H1 (cell line): ENCODE data around the gene GDPD4. TPM values are rescaled to one million over a fixed set of nuclear protein-coding genes. Genes with fewer than 3 reads are reported as not detected.

Experiments used
- CTCF ChIA-PET: fragments of 300-600 bp; sonication (Branson Sonifier 250); formaldehyde crosslinking; loops from one replicate; lab custom pipeline; 2021; ENCODE audit not compliant: partially characterized antibody; lab: Charles Lee
- POLR2A ChIA-PET: fragments of 300-600 bp; sonication (Branson Sonifier 250); formaldehyde crosslinking; loops from one replicate; lab custom pipeline; 2021; ENCODE audit warnings: inconsistent platforms; ENCODE audit not compliant: partially characterized antibody; lab: Charles Lee
- DNase-seq, 2 experiments: peaks; one replicate each; pipeline versions ENCODE4 v3.0.0 to v3.0.0-alpha.2; 2010 to 2022; ENCODE audit warnings: low spot score in 2 of 2, low read depth in 1 of 2, mixed read lengths in 1 of 2
- FAIRE-seq: peaks from 2 replicates; lab custom pipeline; 2011; peaks lifted over from hg19 to GRCh38; lab: Jason Lieb, UNC
- H2AFZ ChIP-seq: 2 replicates; pipeline ENCODE4 v1.8.1; 2012; ENCODE audit warnings: low read length, inconsistent platforms
- H2AK5ac ChIP-seq: 2 replicates; pipeline ENCODE4 v1.6.1; 2013; ENCODE audit warnings: low read depth, low read length
- H2BK120ac ChIP-seq: replicated peaks from 2 replicates; pipeline ENCODE3; 2013; ENCODE audit warnings: low read depth, low read length, inconsistent platforms
- H2BK12ac ChIP-seq: 2 replicates; pipeline ENCODE4 v1.6.1; 2013; ENCODE audit warnings: low read depth, low read length
- H2BK15ac ChIP-seq: 2 replicates; pipeline ENCODE4 v1.6.1; 2013; ENCODE audit warnings: low read length
- H2BK20ac ChIP-seq: 2 replicates; pipeline ENCODE4 v1.6.1; 2013; ENCODE audit warnings: low read length
- H2BK5ac ChIP-seq: 2 replicates; pipeline ENCODE4 v1.6.1; 2013; ENCODE audit warnings: low read depth, low read length
- H3K14ac ChIP-seq: 2 replicates; pipeline ENCODE4 v1.6.1; 2013; ENCODE audit warnings: inconsistent platforms; ENCODE audit not compliant: insufficient read length
- H3K18ac ChIP-seq: 2 replicates; pipeline ENCODE4 v1.6.1; 2013; ENCODE audit warnings: low read length; ENCODE audit errors: extremely low read depth
- H3K23ac ChIP-seq: 2 replicates; pipeline ENCODE4 v1.6.1; 2013; ENCODE audit warnings: inconsistent platforms; ENCODE audit not compliant: insufficient read length
- H3K23me2 ChIP-seq: 2 replicates; pipeline ENCODE4 v1.6.1; 2013; ENCODE audit warnings: low read depth, low read length
- H3K27ac ChIP-seq: 2 replicates; pipeline ENCODE4 v1.6.1; 2011; ENCODE audit warnings: low read depth, low read length, inconsistent platforms
- H3K27me3 ChIP-seq, 4 experiments: replicated peaks in 1 of 4; 1 replicate in 1 of 4; 2 replicates in 3 of 4; pipeline versions ENCODE4 v1.6.1 to v1.8.1; 2011 to 2013; ENCODE audit warnings: low read length in 3 of 4, mild to moderate bottlenecking in 3 of 4, inconsistent platforms in 2 of 4, mixed read lengths in 2 of 4, moderate library complexity in 1 of 4; ENCODE audit not compliant: control insufficient read depth in 3 of 4, insufficient read depth in 3 of 4; ENCODE audit errors: extremely low read depth in 1 of 4
- H3K36me3 ChIP-seq, 4 experiments: 2 replicates each; pipeline versions ENCODE4 v1.6.1 to v1.8.1; 2011 to 2013; ENCODE audit warnings: mild to moderate bottlenecking in 4 of 4, low read length in 3 of 4, moderate library complexity in 2 of 4, control low read depth in 1 of 4, inconsistent platforms in 1 of 4; ENCODE audit not compliant: insufficient read depth in 4 of 4, control insufficient read depth in 2 of 4
- H3K4ac ChIP-seq: replicated peaks from 2 replicates; pipeline ENCODE3; 2013; ENCODE audit warnings: low read length, low read depth, mixed read lengths, inconsistent platforms; ENCODE audit not compliant: insufficient read length
- H3K4me1 ChIP-seq, 4 experiments: replicated peaks in 1 of 4; 1 replicate in 1 of 4; 2 replicates in 3 of 4; pipeline versions ENCODE4 v1.6.1 to v1.8.1; 2011 to 2013; ENCODE audit warnings: low read length in 3 of 4, inconsistent platforms in 2 of 4, mixed read lengths in 1 of 4; ENCODE audit not compliant: insufficient read depth in 4 of 4, control insufficient read depth in 3 of 4
- H3K4me2 ChIP-seq, 2 experiments: 2 replicates each; pipeline versions ENCODE4 v1.6.1 to v1.8.1; 2011 to 2013; ENCODE audit warnings: low read depth in 2 of 2, low read length in 2 of 2, control low read depth in 1 of 2, inconsistent platforms in 1 of 2, mild to moderate bottlenecking in 1 of 2; ENCODE audit not compliant: insufficient read depth in 1 of 2
- H3K4me3 ChIP-seq, 4 experiments: fragments of 200-600, 300-600 bp in 1 of 4; sonication (generic), shearing (Covaris generic), sonication (Bioruptor Twin) in 1 of 4; 2 replicates each; pipeline versions ENCODE4 v1.5.1 to v1.8.1; 2011 to 2016; ENCODE audit warnings: low read length in 4 of 4, low read depth in 3 of 4, control low read depth in 2 of 4, inconsistent platforms in 2 of 4, mild to moderate bottlenecking in 2 of 4, mixed read lengths in 1 of 4, moderate library complexity in 1 of 4; ENCODE audit not compliant: insufficient read depth in 2 of 4; ENCODE audit errors: extremely low read depth in 1 of 4
- H3K56ac ChIP-seq: replicated peaks from 2 replicates; pipeline ENCODE3; 2013; ENCODE audit warnings: low read depth, mild to moderate bottlenecking, mixed read lengths, low read length, inconsistent platforms; ENCODE audit not compliant: insufficient read length
- H3K79me1 ChIP-seq: 2 replicates; pipeline ENCODE4 v1.6.1; 2013; ENCODE audit warnings: low read depth, low read length, control low read depth
- H3K79me2 ChIP-seq, 2 experiments: 2 replicates each; pipeline versions ENCODE4 v1.6.1 to v1.8.1; 2012 to 2013; ENCODE audit warnings: low read length in 2 of 2, mild to moderate bottlenecking in 2 of 2, inconsistent platforms in 1 of 2; ENCODE audit not compliant: insufficient read depth in 2 of 2, control insufficient read depth in 1 of 2
- H3K9ac ChIP-seq, 4 experiments: replicated peaks in 1 of 4; 1 replicate in 1 of 4; 2 replicates in 3 of 4; pipeline versions ENCODE4 v1.6.1 to v1.8.1; 2011 to 2013; ENCODE audit warnings: low read depth in 3 of 4, low read length in 3 of 4, control low read depth in 2 of 4, mild to moderate bottlenecking in 2 of 4, moderate library complexity in 2 of 4, inconsistent platforms in 1 of 4; ENCODE audit errors: extremely low read depth in 1 of 4
- H3K9me3 ChIP-seq, 2 experiments: 2 replicates each; pipeline versions ENCODE4 v1.6.1 to v1.8.1; 2012 to 2013; ENCODE audit warnings: mild to moderate bottlenecking in 2 of 2, moderate library complexity in 2 of 2, control low read depth in 1 of 2, inconsistent platforms in 1 of 2, low read depth in 1 of 2, low read length in 1 of 2, mixed read lengths in 1 of 2; ENCODE audit not compliant: insufficient read depth in 2 of 2
- H4K20me1 ChIP-seq, 2 experiments: replicated peaks in 1 of 2; 2 replicates each; pipeline versions ENCODE3 to v1.8.1; 2011 to 2013; ENCODE audit warnings: inconsistent platforms in 2 of 2, low read length in 2 of 2, mild to moderate bottlenecking in 1 of 2; ENCODE audit not compliant: insufficient read depth in 2 of 2, control insufficient read depth in 1 of 2
- H4K5ac ChIP-seq: 2 replicates; pipeline ENCODE4 v1.6.1; 2013; ENCODE audit warnings: low read length, low read depth, mixed read lengths, inconsistent platforms; ENCODE audit not compliant: insufficient read length
- H4K8ac ChIP-seq: 2 replicates; pipeline ENCODE4 v1.8.0; 2013; ENCODE audit warnings: mild to moderate bottlenecking, moderate library complexity, low read length, inconsistent platforms; ENCODE audit not compliant: insufficient read depth; ENCODE audit errors: extremely low read depth
- H4K91ac ChIP-seq: replicated peaks from 2 replicates; pipeline ENCODE3; 2013; ENCODE audit warnings: low read length, mixed read lengths, inconsistent platforms; ENCODE audit not compliant: insufficient read length
- JUND ChIP-seq: IDR thresholded peaks from 2 replicates; pipeline ENCODE4 v1.6.1; 2011; ENCODE audit warnings: mild to moderate bottlenecking, improper control_type of control experiment, low read length
- KDM1A ChIP-seq: fragments of 200-600, 300-600 bp; sonication (generic); IDR thresholded peaks from 2 replicates; pipeline ENCODE4 v1.7.1; 2016; ENCODE audit warnings: mild to moderate bottlenecking, low read length, borderline replicate concordance
- MAFK ChIP-seq: IDR thresholded peaks from 2 replicates; pipeline ENCODE4 v1.6.1; 2012; ENCODE audit warnings: low read depth, mild to moderate bottlenecking, improper control_type of control experiment, low read length
- SIRT6 ChIP-seq: IDR thresholded peaks from one replicate; pipeline ENCODE4 v1.7.1; 2012; ENCODE audit warnings: low read length, inconsistent platforms
- SP1 ChIP-seq: IDR thresholded peaks from 2 replicates; pipeline ENCODE4 v1.6.1; 2011; ENCODE audit warnings: low read depth, low read length
- TBP ChIP-seq: IDR thresholded peaks from 2 replicates; pipeline ENCODE4 v1.6.1; 2011; ENCODE audit warnings: low read depth, low read length, improper control_type of control experiment
- USF2 ChIP-seq: IDR thresholded peaks from 2 replicates; pipeline ENCODE4 v1.6.1; 2011; ENCODE audit warnings: low read length, improper control_type of control experiment
- YY1 ChIP-seq: IDR thresholded peaks from 2 replicates; pipeline ENCODE4 v1.6.1; 2011; ENCODE audit warnings: low read depth, mild to moderate bottlenecking, low read length
- WGBS, 2 experiments: shearing (Covaris generic) in 1 of 2; methylation state at CpG; one replicate each; pipeline versions ENCODE4 v1.1.6 to v1.1.7; 2013 to 2015; ENCODE audit warnings: low lambda C conversion rate in 2 of 2, mixed read lengths in 2 of 2, inconsistent platforms in 1 of 2, low coverage in 1 of 2, missing lambda C conversion rate in 1 of 2; ENCODE audit not compliant: insufficient replicate concordance in 2 of 2, insufficient coverage in 1 of 2, insufficient read length in 1 of 2; ENCODE audit errors: extremely low coverage in 1 of 2, missing lambda C conversion rate in 1 of 2; 5-methylcytosine and 5-hydroxymethylcytosine counted together
- polyA plus RNA-seq, 7 experiments: library from polyadenylated mRNA; depleted of rRNA in 3 of 7; stranded (reverse) in 5 of 7; unstranded in 2 of 7; fragments of >200 nt in 5 of 7; fragments of 200-250 nt in 2 of 7; gene quantifications; 1 replicate in 5 of 7; 2 replicates in 1 of 7; 4 replicates in 1 of 7; pipeline versions ENCODE4 v1.2.1 to v1.2.3, GENCODE V29; 2011 to 2013; ENCODE audit warnings: missing spikeins in 2 of 7, mixed read lengths in 2 of 7
- total RNA-seq: library from RNA; stranded (reverse); fragmentation: NEBNext Ultra II Directional; extraction: Animal tissue kit (Norgen Biotek cat#: 25700); gene quantifications from 2 replicates; pipeline ENCODE4 v1.2.1, GENCODE V29; 2021
- TF ChIP-seq, protein P1 (sequence below): IDR thresholded peaks from 2 replicates; pipeline ENCODE4 v1.6.1; 2012; ENCODE audit warnings: inconsistent platforms

The GDPD4 gene
- total and polyA plus RNA-seq, 2 of the 8 experiments (the other 6 are each of a cell fraction or from before 2014, with no cell fraction given): not detected

DNA sequence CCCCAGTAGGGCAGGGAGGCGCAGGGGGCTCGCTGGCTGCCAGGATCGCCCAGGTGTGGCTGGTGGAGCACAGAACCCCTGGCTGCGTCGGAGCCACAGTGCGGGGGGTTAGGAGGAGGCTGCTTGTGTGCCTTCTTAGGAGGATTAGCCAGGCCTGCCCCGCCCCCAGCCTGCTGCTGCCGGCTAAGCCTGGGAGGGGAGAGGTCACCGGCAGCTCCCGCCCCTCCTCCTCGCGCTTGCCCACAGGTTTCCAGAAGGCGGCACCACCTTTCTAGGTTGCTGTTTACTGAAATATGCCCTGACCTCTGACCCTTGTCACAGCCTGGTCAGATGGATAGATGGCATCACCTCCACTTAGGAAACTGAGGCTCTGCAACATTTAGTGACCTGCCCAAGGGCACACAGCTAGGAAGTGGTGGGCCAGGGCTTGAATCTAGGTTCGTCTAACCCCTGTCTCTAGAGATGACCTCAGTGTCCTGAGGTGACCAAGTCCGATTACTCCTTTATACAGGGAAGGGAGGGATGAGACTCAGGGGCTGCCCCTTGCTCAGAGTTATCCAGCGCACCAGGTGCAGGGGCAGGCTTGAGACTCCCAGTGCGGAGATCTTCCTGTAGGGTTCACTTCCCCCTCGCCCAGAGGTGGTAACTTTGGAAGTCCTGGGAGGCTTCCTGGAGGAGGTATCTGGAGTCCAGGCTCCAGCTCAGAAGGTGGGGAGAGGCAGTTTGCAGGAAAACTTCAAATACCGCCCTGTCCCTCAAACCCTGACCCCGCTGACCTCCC lies 129.4 kb downstream of the GDPD4 start:
- Histone ChIP-seq H3K9ac (no peak overlapping the region), H2AFZ (0 out of 2 replicates have a peak overlapping the region, but pooled peaks have one; percentile 68), H3K4ac (no peak overlapping the region), H4K91ac (peak overlapping the region; percentile 81), H3K14ac (no peak overlapping the region), H3K27me3 (peaks cover 0 to 3% (median 0%) of the 10 kb centered on the region in 4 experiments; a peak in 1 of 7 replicates), H3K23me2 (no peaks in the 10 kb centered on the region), H3K27ac (peak overlapping the region; percentile 25; the same call in 1 of the 2 replicates), H3K56ac (no peak overlapping the region), H3K18ac (peak overlapping the region; percentile 68), H3K79me2 (no peaks in the 10 kb centered on the region), H4K20me1 (no peaks in the 10 kb centered on the region), H3K79me1 (no peaks in the 10 kb centered on the region), H3K9me3 (no peaks in the 10 kb centered on the region), H2BK120ac (no peak overlapping the region), H3K4me1 (peaks cover 22 to 60% (median 34%) of the 10 kb centered on the region in 4 experiments), H4K5ac (no peak overlapping the region), H4K8ac (no peak overlapping the region; the same call in 1 of the 2 replicates), H2BK5ac (peak overlapping the region; percentile 80), H3K4me2 (peak overlapping the region; percentile 54 to 58), H2AK5ac (no peak overlapping the region), H2BK20ac (0 out of 2 replicates have a peak overlapping the region, but pooled peaks have one; percentile 27), H2BK12ac (peak overlapping the region; percentile 18; the same call in 1 of the 2 replicates), H3K23ac (no peak overlapping the region), H2BK15ac (peak overlapping the region; percentile 48; the same call in 1 of the 2 replicates), H3K4me3 (peak overlapping the region in 1 of 4 experiments; percentile 32; a peak in 1 of 8 replicates), H3K36me3 (no peaks in the 10 kb centered on the region)
- no peak for FAIRE-seq
- CTCF ChIA-PET: interaction anchor here (0.9 to 15.1 kb wide), 15 partner anchors 12 to 306 kb away, joined by 3 to 187 read pairs (median 4); partner anchors contain the start of gene MYO7A
- WGBS, 2 experiments: 46% methylated on average over 15 of the region's 20 CpGs; no CpG with 5 or more reads in 1 of the 2 experiments
- peak; percentile 57 to 85 for DNase-seq
- POLR2A ChIA-PET: interaction anchor here (0.7 to 1.1 kb wide), 5 partner anchors 11 to 45 kb away, joined by 3 to 4 read pairs (median 3); no protein-coding TSS in a partner anchor
- TF ChIP-seq SP1: peak; percentile 43; the same call in 1 of the 2 replicates
- no peak for TF ChIP-seq SIRT6
- TF ChIP-seq KDM1A: no peak
- TF ChIP-seq USF2: no peak
- no peak for TF ChIP-seq TBP
- no peak for TF ChIP-seq YY1
- no peak for TF ChIP-seq MAFK
- no peak for TF ChIP-seq JUND
- TF ChIP-seq, protein P1, sequence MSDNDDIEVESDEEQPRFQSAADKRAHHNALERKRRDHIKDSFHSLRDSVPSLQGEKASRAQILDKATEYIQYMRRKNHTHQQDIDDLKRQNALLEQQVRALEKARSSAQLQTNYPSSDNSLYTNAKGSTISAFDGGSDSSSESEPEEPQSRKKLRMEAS: peak; percentile 32; the same call in 1 of the 2 replicates
